Left renal pelvis (tissue), 4 donors: Measurements from ENCODE around the gene GPR132. TPM values are rescaled to one million over a fixed set of nuclear protein-coding genes. Genes with fewer than 3 reads are reported as not detected.

Experiments
- DNase-seq, 4 donors: peaks; one replicate each; pipeline ENCODE4 v3.0.0-alpha.2; 2013; ENCODE audit warnings: low read depth in 4 of 4, low spot score in 3 of 4
- polyA plus RNA-seq, 4 donors: library from polyadenylated mRNA; unstranded; fragments of 120-200 nt; gene quantifications; one replicate each; pipeline ENCODE4 v1.2.1, GENCODE V29; 2013; ENCODE audit not compliant: insufficient read length in 4 of 4

The GPR132 gene
- polyA plus RNA-seq, 4 donors, result 0.24 to 1.1 (median 0.50) TPM

GRCh38 chr14:105006831-105007592, 58.2 kb downstream of the GPR132 start:
- no peak for DNase-seq

GRCh38 chr14:105005929-105006830, 59.0 kb downstream of the GPR132 start:
- DNase-seq, result no peak

GRCh38 chr14:105005329-105005928, 59.8 kb downstream of the GPR132 start:
- DNase-seq, result no peak

Other genes starting within 250 kb of the GPR132 start
- gene CEP170B, start 200.2 kb downstream of the GPR132 start, polyA plus RNA-seq, result 10 to 100 TPM in 2 of 4 donors, 1 to 10 TPM in 2; 3.6 to 21.2 (median 11.1) TPM
- gene PLD4, start 140.6 kb downstream of the GPR132 start, polyA plus RNA-seq, result 1 to 10 TPM; 2.2 to 8.0 (median 3.4) TPM
- gene AHNAK2, start 87.1 kb downstream of the GPR132 start, polyA plus RNA-seq, result 1 to 10 TPM; 1.5 to 7.2 (median 2.4) TPM
- 10 to 100 TPM in 3 of 4 donors, 1 to 10 TPM in 1; 7.2 to 30.3 (median 24.5) TPM for gene CLBA1, start 79.6 kb downstream of the GPR132 start, polyA plus RNA-seq
- gene CDCA4, start 44.3 kb downstream of the GPR132 start, polyA plus RNA-seq, result 10 to 100 TPM; 18.2 to 26.9 (median 21.3) TPM
- 10 to 100 TPM in 1 of 4 donors, 1 to 10 TPM in 3; 5.4 to 10.9 (median 7.4) TPM for gene JAG2, start 103.3 kb upstream of the GPR132 start, polyA plus RNA-seq
- 10 to 100 TPM in 3 of 4 donors, 1 to 10 TPM in 1; 8.9 to 43.0 (median 24.6) TPM for gene NUDT14, start 115.9 kb upstream of the GPR132 start, polyA plus RNA-seq
- gene BTBD6, start 183.1 kb upstream of the GPR132 start, polyA plus RNA-seq, result 10 to 100 TPM; 33.2 to 39.3 (median 35.7) TPM
- gene BRF1, start 235.6 kb upstream of the GPR132 start, polyA plus RNA-seq, result 10 to 100 TPM; 21.5 to 40.8 (median 33.3) TPM
- 10 to 100 TPM; 55.9 to 91.9 (median 67.4) TPM for gene PACS2, start 249.3 kb upstream of the GPR132 start, polyA plus RNA-seq